Hindlimb muscle (tissue), 1 donor: ENCODE data around the gene HEY2. TPM values are rescaled to one million over a fixed set of nuclear protein-coding genes. Genes with fewer than 3 reads are reported as not detected.

Source experiments
- DNase-seq: peaks from one replicate; pipeline ENCODE4 v3.0.0-alpha.2; 2013
- polyA plus RNA-seq: library from polyadenylated mRNA; unstranded; fragments of 120-200 nt; gene quantifications from one replicate; pipeline ENCODE4 v1.2.1, GENCODE V29; 2013; ENCODE audit not compliant: insufficient read length

Gene HEY2
- polyA plus RNA-seq, 1 donor: 10.9 TPM

- DNase-seq: no peak
Observed at GRCh38 chr6:125745281-125746018, 4.0 kb upstream of the HEY2 start.

- DNase-seq: no peak
Observed at GRCh38 chr6:125746019-125746414, 3.4 kb upstream of the HEY2 start.

DNA sequence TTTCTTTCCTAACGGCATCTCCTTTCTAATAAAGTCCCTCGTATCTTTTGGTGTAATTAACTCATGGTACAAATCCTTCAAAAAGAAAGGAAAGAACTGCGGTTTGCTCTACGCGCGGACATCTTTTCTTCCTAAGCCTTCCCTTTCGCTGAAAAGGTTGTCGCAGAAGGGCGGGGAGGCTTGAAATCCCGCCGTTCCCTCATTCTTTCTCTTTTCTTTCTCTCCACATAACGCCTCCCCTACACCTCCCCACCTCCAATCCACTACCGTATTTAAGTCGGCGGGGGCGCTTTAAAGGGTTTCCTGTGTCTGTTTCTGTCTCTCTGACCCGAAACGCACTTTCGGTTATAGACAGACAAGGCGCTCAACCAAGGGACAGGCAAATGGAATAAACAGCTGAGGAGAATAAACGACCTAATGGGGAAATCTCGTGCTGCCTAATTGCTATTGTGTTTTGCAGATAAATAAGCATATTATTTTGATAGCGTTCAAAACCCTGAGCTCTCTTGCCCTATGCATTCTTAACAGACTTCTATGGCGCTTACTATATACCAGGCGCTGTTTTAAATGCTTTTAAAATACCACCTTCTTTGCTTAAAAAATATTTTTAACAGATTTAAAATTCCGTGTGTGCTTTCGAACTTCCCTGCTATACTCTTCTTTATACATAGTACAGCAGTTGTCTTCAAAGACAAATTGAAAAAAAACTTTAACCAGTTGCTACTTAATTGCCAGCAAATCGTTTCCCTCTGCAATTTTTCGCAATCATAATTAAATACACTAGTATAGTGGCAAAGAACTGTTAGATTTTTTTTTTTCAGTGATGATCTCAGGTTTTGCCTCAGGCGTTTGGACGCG lies 2.5 kb upstream of the HEY2 start:
- peak; percentile 61 for DNase-seq

GRCh38 chr6:125747589-125748405 lies 1.6 kb upstream of the HEY2 start:
- no peak for DNase-seq

DNA sequence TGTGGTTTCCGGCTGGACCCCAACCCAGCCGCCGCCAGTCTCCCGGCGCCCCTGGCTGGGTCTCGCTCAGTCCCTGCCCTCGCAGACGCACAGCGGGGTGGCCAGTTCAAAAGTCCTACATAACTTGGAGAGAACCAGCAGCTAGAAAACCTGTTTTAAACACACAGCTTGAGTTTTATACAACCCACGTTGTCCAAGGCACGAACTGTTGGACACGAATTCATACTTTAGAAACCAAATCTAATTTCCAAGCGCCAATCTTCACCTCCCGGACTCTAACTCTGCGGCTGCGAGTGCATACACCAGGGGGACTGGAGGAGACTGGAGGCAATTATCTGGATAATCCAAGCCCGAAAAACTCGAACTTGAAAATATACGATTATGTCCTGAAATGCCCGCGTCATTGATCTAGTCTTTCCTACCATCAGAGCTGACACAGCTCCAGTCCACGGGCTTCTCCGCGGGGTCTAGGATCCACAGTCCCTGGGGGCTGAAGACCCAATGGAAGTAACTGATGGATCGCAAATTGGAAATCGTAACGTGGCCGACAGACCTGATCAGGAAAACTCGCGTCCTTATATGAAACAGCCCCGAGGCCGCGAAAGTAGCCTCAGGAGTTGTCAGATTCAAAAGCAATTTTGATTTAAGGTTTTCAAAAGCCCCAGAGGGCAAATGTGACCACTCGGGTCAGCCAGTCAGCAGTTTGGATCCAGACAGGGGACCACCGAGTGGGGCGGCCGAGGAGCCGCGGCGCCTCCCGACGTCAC lies 843 bp upstream of the HEY2 start:
- DNase-seq: peak; percentile 20

DNA sequence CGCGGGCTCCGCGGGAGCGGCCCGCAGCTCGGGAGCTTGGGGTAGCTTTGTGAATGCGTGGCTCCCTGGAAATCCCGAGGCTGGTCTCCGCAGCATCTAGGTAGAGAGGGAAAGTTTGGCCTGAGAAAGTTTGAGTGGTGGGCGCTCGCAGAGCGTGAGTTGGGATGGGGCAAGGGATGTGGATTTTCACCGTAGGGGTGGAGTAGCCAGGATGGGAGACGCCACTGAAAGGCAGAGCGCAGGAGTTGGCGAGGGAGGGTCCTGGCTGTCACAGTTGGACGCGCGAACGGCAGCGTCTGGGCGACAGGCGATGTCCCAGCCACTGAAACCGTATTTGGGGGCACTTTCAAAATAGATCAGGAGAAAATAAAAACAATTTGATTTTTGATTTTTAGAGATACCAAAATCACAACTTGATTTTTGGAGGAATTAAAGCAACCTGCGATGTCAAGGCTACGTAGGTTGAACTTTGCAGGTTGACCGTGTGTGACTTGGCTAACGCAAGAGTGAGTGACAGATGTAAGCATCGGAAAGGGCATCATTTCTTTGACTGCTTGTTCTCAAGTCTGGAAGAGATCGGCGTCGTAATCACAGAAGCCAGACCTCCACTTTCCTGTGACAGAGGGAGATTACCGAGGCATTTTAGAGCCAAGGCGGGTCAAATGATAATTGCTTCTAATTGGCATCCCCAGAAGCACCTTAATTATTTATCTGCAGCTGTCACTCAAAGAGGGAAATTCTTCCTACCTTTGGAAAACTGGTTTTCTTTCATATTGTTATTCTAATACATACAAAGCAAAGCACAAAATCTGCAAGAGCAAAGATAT lies 646 bp downstream of the HEY2 start:
- DNase-seq: no peak

DNA sequence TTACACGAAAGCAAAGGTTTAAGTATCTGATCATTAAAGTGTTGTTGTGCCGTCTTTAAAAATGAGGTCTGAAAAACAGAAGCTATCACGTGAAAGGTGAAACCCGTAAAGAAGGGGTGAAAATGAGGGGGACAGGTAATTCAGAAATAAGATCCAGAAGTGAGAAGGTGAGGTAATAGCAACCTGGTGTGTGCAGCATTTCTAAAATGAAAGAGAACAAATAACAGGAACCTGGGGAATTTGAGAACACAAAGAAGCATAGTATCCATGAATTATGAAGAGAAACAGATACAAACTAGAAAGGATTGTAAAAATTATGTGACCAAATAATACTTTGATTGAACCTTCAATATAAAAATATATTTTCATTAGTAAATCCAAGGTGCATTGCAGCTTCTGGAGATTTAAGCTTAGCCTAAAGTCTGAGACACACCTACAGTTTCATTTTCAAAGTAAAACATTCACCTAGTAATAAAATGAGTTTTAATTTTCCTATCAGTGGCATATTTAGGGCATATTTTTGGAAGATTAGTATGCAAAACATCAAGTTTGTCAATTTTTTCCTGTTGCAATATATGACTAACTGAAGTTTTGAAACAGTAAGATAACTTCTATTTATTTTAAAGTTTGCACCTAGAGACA lies 1.4 kb downstream of the HEY2 start:
- DNase-seq: no peak

- DNase-seq: no peak
Observed at GRCh38 chr6:125751334-125751916, 2.0 kb downstream of the HEY2 start.

DNA sequence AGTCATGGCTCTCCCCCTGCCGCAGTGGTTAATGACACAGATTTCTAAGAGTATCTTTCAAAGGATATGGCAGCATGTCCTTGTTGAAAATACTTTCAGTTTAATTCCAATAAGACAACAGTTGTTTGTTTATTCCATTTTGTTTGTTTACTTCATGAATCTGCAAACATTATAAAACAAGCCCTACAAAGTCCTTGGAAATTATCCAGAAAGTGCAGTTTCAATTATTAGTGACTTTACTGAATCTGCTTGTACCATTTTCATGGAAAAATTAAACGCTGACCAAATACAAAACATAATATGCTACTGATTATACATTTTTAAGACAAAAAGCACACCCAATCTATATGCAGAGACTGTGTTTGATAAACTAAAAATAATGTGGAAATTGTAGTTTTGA lies 3.3 kb downstream of the HEY2 start:
- DNase-seq: no peak

DNA sequence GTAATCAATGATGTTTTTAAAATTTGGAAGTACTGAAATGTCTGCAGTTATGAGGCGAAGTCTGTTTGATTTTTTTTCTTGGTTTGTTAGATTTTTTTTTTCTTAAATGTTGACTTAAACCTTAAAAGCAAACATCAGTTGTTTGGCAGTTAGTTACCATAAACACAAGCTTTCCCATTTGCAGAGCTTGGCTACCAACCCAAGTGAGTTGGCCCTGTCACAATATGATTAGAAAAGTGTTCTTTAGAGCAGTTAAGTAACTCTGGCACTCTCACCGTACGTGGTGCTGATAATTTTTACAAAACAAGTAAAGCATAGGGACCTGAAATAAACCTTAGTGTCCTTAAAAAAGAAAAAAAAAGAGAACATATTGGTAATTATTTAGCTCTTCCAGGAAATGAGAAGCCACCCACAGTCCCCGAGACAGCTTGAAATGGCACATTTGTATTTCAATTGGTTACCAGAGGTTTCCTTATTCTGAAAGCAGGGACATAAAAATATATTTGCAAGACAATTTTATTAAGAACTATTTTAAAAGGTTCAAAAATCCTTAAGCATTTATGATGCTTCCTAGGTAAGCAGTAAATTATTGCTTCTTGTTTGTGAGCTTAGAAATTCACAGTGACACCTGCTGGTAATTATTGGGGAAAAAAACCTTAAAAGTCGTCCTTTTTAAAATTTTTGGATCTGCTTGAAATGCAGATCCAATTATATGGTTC lies 3.9 kb downstream of the HEY2 start:
- no peak for DNase-seq

DNA sequence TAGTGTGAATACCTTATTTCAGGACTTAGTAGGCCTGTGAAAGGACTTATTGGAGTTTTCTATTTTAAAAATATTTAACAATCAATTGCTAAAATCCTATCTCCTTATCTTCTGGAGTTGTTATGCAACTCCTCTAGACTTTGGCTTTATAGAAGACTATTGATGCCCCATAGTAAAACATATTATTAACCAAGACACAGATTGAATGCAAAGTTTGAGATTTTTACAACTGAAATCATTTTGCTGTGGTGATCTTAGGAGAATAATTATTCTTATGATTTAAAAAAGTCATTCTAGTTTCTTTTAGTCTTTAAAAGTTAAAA lies 4.5 kb downstream of the HEY2 start:
- no peak for DNase-seq

DNA sequence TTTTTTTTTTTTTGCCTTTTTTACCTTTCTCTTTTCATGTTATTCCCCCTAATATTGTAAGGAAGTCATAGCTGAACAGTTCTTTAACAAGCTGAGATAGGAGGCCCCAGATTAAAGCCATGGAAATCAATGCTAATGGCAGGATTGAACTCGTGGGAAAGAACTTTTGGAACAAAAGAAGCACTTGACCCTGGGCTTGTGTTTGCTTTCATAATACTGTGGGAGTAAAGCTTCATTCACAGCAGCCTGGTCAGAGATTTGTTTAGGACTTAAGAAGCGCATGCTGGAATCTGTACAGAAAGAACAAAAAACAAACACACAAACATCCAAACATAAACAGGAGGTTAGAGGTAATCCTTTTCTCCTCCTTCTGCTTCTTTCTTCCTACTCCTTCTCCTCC lies 5.1 kb downstream of the HEY2 start:
- DNase-seq: no peak

GRCh38 chr6:125759184-125759902 lies 9.9 kb downstream of the HEY2 start:
- DNase-seq: no peak

GRCh38 chr6:125759959-125760457 lies 10.6 kb downstream of the HEY2 start:
- DNase-seq: no peak

- no peak for DNase-seq
Observed at GRCh38 chr6:125764121-125764671, 14.8 kb downstream of the HEY2 start.

- DNase-seq: no peak
Observed at GRCh38 chr6:125765944-125766343, 16.5 kb downstream of the HEY2 start.

GRCh38 chr6:125766641-125767040 lies 17.2 kb downstream of the HEY2 start:
- DNase-seq: no peak

DNA sequence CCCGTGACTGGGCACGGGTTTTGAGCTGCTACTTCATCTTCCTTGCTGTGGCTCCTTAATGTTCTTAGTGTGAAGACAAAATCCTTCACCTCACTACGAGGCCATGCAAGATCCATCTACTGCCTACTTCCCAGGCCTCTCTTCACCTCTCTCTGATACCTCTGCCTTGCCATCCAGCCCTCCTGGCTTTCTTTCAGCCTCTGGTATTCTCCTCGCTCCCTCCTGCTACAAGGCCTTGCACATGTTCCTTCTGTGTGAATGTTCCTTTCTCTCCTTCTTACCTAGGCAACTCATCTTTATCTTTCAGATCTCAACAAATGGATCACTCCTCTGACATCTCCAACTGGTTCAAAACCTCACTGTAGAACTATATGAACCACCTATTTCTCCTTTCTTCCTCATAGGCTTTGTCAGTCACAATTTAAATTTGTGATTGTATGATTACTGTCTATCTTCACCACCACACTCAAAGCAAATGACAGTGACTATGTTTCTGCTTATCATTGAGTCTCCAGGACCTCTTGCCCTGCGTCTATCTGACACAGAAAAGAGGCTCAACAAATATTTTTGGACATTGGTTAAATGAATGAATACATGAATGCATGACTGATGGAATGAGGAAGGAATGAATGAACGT lies 19.8 kb downstream of the HEY2 start:
- no peak for DNase-seq
